Left ventricle myocardium inferior (tissue), 1 donor: ENCODE results near the gene PF4V1. TPM values are rescaled to one million over a fixed set of nuclear protein-coding genes. Genes with fewer than 3 reads are reported as not detected.

Source experiments
- DNase-seq: peaks from one replicate; pipeline ENCODE4 v3.0.0-alpha.2; 2020
- H3K27ac ChIP-seq: fragments of 200-600 bp; replicated peaks from 2 replicates; pipeline ENCODE4 v1.8.0; 2021
- H3K27me3 ChIP-seq: fragments of 200-600 bp; 2 replicates; pipeline ENCODE4 v1.8.0; 2021; ENCODE audit warnings: low read depth
- H3K36me3 ChIP-seq: fragments of 200-600 bp; 2 replicates; pipeline ENCODE4 v1.8.0; 2021
- H3K4me1 ChIP-seq: fragments of 200-600 bp; 2 replicates; pipeline ENCODE4 v1.8.0; 2021
- H3K4me3 ChIP-seq: fragments of 200-600 bp; 2 replicates; pipeline ENCODE4 v1.8.0; 2021; ENCODE audit warnings: mild to moderate bottlenecking, moderate library complexity
- H3K9me3 ChIP-seq: fragments of 200-600 bp; replicated peaks from 2 replicates; pipeline ENCODE4 v1.8.0; 2021
- CTCF ChIP-seq: fragments of 200-600 bp; IDR thresholded peaks from 2 replicates; pipeline ENCODE4 v1.8.0; 2021; ENCODE audit warnings: antibody characterized with exemption, mild to moderate bottlenecking, borderline replicate concordance
- intact Hi-C: fragments of 100-400 bp; cut with micrococcal nuclease; formaldehyde crosslinking; loops from one replicate; pipeline ENCODE4 v1.11.0; 2022
- total RNA-seq: library from RNA; stranded (reverse); fragmentation: NEBNext Ultra II Directional; extraction: Animal tissue kit (Norgen Biotek cat#: 25700); gene quantifications from one replicate; pipeline ENCODE4 v1.2.1, GENCODE V29; 2021
- donor health status: DM: no; HTN: yes; CAD: no; lungs with severe emphysema.

Gene PF4V1
- total RNA-seq, 1 donor from 2014 or later, result not detected

GRCh38 chr4:73860917-73861316 lies 7.8 kb downstream of the PF4V1 start:
- intact Hi-C loops, result no loop called here
- H3K36me3 ChIP-seq, result no peaks in the 10 kb centered on the region
- no peaks in the 10 kb centered on the region for H3K27me3 ChIP-seq
- no peak overlapping the region for H3K27ac ChIP-seq
- H3K4me1 ChIP-seq, result no peaks in the 10 kb centered on the region
- no peaks in the 10 kb centered on the region for H3K9me3 ChIP-seq
- DNase-seq, result no peak
- no peak overlapping the region for H3K4me3 ChIP-seq
- no peak for TF ChIP-seq CTCF

DNA sequence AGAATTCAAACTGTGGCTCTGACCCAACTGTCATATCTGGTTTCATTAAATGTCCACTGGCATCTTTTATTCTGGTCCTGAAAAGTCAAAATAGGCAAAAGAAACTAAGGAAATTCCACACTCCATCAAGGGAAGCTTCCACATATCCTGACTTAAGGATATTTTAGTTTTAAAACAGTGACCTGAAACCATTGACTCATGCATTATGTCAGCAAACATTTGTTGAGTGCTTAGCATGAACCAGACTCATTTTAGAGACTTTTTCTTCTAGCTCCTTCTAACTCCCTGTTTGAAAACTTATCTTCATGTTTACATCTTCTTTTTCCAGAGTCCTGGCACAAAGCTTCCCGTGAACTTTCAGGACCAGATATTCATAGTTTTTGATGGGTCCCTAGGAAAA lies 9.2 kb downstream of the PF4V1 start:
- Histone ChIP-seq H3K9me3 (no peaks in the 10 kb centered on the region), H3K4me1 (no peaks in the 10 kb centered on the region), H3K27me3 (no peaks in the 10 kb centered on the region), H3K4me3 (no peak overlapping the region), H3K36me3 (no peaks in the 10 kb centered on the region), H3K27ac (no peak overlapping the region)
- intact Hi-C loops, result no loop called here
- TF ChIP-seq CTCF, result no peak
- no peak for DNase-seq

GRCh38 chr4:73864365-73864764 lies 11.3 kb downstream of the PF4V1 start:
- Histone ChIP-seq H3K4me3 (no peak overlapping the region), H3K9me3 (no peaks in the 10 kb centered on the region), H3K27me3 (peaks cover 16% of the 10 kb centered on the region), H3K27ac (no peak overlapping the region), H3K36me3 (no peaks in the 10 kb centered on the region), H3K4me1 (peaks cover 13% of the 10 kb centered on the region)
- DNase-seq, result no peak
- intact Hi-C loops, result no loop called here
- no peak for TF ChIP-seq CTCF

GRCh38 chr4:73864961-73865360 lies 11.9 kb downstream of the PF4V1 start:
- peaks cover 18% of the 10 kb centered on the region for H3K4me1 ChIP-seq
- no peak for TF ChIP-seq CTCF
- H3K4me3 ChIP-seq, result no peak overlapping the region
- no peak for DNase-seq
- no peak overlapping the region for H3K27ac ChIP-seq
- peaks cover 22% of the 10 kb centered on the region for H3K27me3 ChIP-seq
- intact Hi-C loops, result no loop called here
- H3K36me3 ChIP-seq, result no peaks in the 10 kb centered on the region
- H3K9me3 ChIP-seq, result no peaks in the 10 kb centered on the region

DNA sequence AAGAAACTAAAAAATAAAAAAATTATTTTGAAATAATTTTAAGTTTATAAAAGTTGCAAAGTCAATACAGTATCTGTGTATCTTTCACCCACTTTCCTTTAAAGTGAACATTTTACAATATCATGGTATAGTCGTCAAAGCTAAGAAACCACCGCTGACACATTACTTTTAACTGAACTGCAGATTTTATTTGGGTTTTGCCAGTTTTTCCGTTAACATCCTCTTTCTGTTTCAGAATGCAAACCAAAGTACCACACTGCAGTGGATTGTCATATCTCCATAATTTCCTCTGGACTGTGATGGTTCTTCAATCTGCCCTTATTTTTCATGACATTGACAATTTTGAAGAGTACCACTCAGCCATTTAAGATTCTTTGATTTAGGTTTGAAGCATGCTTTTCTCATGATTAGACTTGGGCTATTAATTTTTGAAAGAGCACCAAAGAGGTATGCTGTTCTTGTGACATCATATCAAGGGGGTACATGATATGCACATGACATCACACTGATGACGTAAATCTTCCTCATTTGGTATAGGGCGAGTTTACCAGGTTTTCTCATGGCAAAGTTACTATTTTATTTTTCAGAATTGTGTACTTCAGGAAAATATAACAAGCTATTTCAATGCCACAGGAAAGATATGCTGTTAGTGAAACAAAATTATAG lies 12.5 kb downstream of the PF4V1 start:
- no peak for TF ChIP-seq CTCF
- intact Hi-C loops, result no loop called here

More for the DNA sequence above, 12.5 kb downstream of the PF4V1 start:
- H3K4me3 ChIP-seq, result no peak overlapping the region
- no peak overlapping the region for H3K27ac ChIP-seq
- H3K36me3 ChIP-seq, result no peaks in the 10 kb centered on the region
- peaks cover 18% of the 10 kb centered on the region for H3K4me1 ChIP-seq
- H3K27me3 ChIP-seq, result peaks cover 24% of the 10 kb centered on the region
- no peak for DNase-seq
- no peaks in the 10 kb centered on the region for H3K9me3 ChIP-seq
